ENCODE measurements around the gene GAREM1.
"Not testable (repeated sequence)": the region's sequence is repeated elsewhere in the genome, so short reads cannot be mapped to it uniquely, and the experiment has no call there.

Gene GAREM1

GRCh38 chr18:32297579-32298170 is 173.0 kb downstream of the GAREM1 start:
- Histone ChIP-seq H3K27me3 (ENCODE audit: control insufficient read depth, insufficient read depth, low read length) (no peaks in the 10 kb centered on the region), H3K9ac (ENCODE audit: low read depth, low read length) (no peak overlapping the region), H3K36me3 (ENCODE audit: insufficient read depth, low read length) (no peaks in the 10 kb centered on the region), H3K4me1 (ENCODE audit: control insufficient read depth, insufficient read depth, low read length) (peaks cover 19% of the 10 kb centered on the region), H3K9me3 (replicated peaks; ENCODE audit: low read length) (no peaks in the 10 kb centered on the region), H3K4me3 (ENCODE audit: low read length) (no peak overlapping the region), H3K4me2 (ENCODE audit: low read length) (no peak overlapping the region)

DNA sequence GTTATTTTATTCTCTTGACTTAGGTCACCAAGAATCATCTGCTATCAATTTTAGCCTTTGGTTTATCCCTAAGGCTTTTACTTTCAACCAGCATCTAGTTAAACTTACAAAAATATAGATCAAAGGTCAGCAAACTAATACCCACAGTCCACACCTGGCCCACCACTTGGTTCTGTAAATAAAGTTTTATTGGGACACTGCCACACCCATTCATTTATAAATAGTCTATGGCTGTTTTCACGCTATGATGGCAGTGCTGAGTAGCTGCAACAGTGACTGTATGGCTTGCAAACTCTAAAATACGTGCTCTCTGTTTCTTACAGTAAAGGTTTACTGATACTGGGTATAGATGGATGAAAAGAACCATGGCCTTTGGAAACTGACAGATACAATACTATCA is 173.8 kb downstream of the GAREM1 start:
- Histone ChIP-seq H3K27me3 (ENCODE audit: control insufficient read depth, insufficient read depth, low read length) (no peaks in the 10 kb centered on the region), H3K36me3 (ENCODE audit: insufficient read depth, low read length) (no peaks in the 10 kb centered on the region), H3K4me3 (ENCODE audit: low read length) (no peak overlapping the region), H3K4me2 (ENCODE audit: low read length) (no peak overlapping the region), H3K4me1 (ENCODE audit: control insufficient read depth, insufficient read depth, low read length) (peaks cover 12% of the 10 kb centered on the region), H3K9me3 (replicated peaks; ENCODE audit: low read length) (no peaks in the 10 kb centered on the region), H3K9ac (ENCODE audit: low read depth, low read length) (no peak overlapping the region)

DNA sequence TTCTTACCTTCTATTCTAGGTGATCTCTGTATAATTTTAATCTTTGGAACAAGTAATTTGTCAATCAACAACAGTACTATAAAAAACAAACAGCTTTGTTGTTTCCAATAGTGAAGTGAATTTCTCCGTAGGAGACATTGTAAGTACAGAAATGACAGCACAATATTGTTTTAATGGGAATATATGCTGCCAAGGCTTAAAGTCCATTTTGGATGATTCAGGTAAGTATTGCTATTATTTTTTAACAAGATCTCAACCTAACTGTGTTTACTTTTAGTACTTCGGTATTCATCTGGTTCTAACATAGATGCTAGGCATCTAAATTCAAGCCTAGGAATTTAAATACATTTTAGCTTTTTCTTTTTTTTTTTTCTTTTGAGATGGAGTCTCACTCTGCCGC is 175.1 kb downstream of the GAREM1 start:
- Histone ChIP-seq H3K9ac (ENCODE audit: low read depth, low read length) (no peak overlapping the region), H3K4me2 (ENCODE audit: low read length) (no peak overlapping the region), H3K27me3 (ENCODE audit: control insufficient read depth, insufficient read depth, low read length) (no peaks in the 10 kb centered on the region), H3K4me3 (ENCODE audit: low read length) (no peak overlapping the region), H3K4me1 (ENCODE audit: control insufficient read depth, insufficient read depth, low read length) (peaks cover 3% of the 10 kb centered on the region), H3K9me3 (replicated peaks; ENCODE audit: low read length) (no peaks in the 10 kb centered on the region), H3K36me3 (ENCODE audit: insufficient read depth, low read length) (no peaks in the 10 kb centered on the region)

DNA sequence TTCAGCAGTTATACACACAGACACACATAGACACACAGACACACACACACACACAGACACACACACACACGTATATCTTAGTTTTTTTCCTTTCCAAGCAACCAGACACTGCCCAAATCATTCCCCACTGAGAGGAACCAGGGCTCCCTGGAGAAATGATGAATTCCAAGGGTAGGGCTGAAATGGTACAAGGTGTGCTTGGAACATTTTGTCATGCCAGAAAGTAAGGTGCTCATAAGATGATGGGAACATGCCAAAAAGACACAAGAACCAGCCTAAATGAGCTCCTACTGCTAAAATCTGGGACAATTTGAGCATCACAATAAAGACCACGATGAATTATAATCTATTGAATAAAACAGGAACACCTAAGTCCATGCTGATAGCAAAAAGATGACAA is 177.6 kb downstream of the GAREM1 start:
- H3K4me1 ChIP-seq (ENCODE audit: control insufficient read depth, insufficient read depth, low read length), result peaks cover 3% of the 10 kb centered on the region
- H3K9ac ChIP-seq (ENCODE audit: low read depth, low read length), result no peak overlapping the region
- no peaks in the 10 kb centered on the region for H3K36me3 ChIP-seq (ENCODE audit: insufficient read depth, low read length)
- H3K27me3 ChIP-seq (ENCODE audit: control insufficient read depth, insufficient read depth, low read length), result no peaks in the 10 kb centered on the region
- H3K4me3 ChIP-seq (ENCODE audit: low read length), result no peak overlapping the region
- no peaks in the 10 kb centered on the region for H3K9me3 ChIP-seq (replicated peaks; ENCODE audit: low read length)
- no peak overlapping the region for H3K4me2 ChIP-seq (ENCODE audit: low read length)

DNA sequence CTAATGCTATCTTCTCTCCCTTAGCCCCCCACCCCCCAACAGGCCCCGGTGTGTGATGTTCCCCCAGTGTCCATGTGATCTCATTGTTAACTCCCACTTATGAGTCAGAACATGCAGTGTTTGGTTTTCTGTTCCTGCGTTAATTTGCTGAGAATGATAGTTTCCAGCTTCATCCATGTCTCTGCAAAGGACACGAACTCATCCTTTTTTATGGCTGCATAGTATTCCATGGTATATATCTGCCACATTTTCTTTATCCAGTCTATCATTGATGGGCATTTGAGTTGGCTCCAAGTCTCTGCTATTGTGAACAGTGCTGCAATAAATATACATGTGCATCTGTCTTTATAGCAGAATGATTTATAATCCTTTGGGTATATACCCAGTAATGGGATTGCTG is 179.1 kb downstream of the GAREM1 start:
- not testable (repeated sequence) for H3K9me3 ChIP-seq (replicated peaks; ENCODE audit: low read length); H3K36me3 ChIP-seq (ENCODE audit: insufficient read depth, low read length); H3K4me1 ChIP-seq (ENCODE audit: control insufficient read depth, insufficient read depth, low read length); H3K27me3 ChIP-seq (ENCODE audit: control insufficient read depth, insufficient read depth, low read length); H3K9ac ChIP-seq (ENCODE audit: low read depth, low read length); H3K4me2 ChIP-seq (ENCODE audit: low read length); H3K4me3 ChIP-seq (ENCODE audit: low read length)

GRCh38 chr18:32290810-32291209 is 179.9 kb downstream of the GAREM1 start:
- no peak overlapping the region for H3K4me3 ChIP-seq (ENCODE audit: low read length)
- no peaks in the 10 kb centered on the region for H3K4me1 ChIP-seq (ENCODE audit: control insufficient read depth, insufficient read depth, low read length)
- no peak overlapping the region for H3K9ac ChIP-seq (ENCODE audit: low read depth, low read length)
- H3K27me3 ChIP-seq (ENCODE audit: control insufficient read depth, insufficient read depth, low read length), result no peaks in the 10 kb centered on the region
- H3K36me3 ChIP-seq (ENCODE audit: insufficient read depth, low read length), result no peaks in the 10 kb centered on the region
- H3K4me2 ChIP-seq (ENCODE audit: low read length), result no peak overlapping the region
- H3K9me3 ChIP-seq (replicated peaks; ENCODE audit: low read length), result no peaks in the 10 kb centered on the region

DNA sequence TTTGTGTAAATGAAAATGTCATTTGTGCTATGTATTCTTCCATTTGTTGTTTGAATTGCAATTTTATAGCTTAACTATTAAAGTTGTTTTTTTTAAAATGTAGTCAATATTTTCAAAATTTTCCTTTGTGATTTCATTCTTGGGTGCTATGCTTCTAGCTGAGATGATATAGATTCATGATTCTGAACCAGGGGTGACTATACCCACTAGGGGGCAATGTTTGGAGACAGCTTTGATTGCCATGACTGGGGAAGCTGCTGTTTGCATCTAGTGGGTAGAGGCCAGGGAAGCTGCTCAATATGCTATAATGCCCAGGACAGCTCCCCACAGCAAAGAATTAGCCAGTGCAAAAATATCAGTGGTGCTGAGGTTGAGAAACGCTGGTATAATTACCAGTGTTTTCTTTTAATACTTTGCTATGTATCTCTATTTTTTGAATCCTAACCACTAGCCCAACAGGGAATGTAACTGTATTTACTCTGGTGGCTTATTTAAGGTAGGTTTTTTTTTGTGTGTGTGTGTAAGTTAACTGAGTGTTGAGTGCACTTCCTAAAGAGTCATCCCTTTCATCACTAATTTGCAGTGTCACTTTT is 181.1 kb downstream of the GAREM1 start:
- Histone ChIP-seq H3K9ac (ENCODE audit: low read depth, low read length) (no peak overlapping the region), H3K27me3 (ENCODE audit: control insufficient read depth, insufficient read depth, low read length) (no peaks in the 10 kb centered on the region), H3K4me3 (ENCODE audit: low read length) (no peak overlapping the region), H3K4me2 (ENCODE audit: low read length) (no peak overlapping the region), H3K4me1 (ENCODE audit: control insufficient read depth, insufficient read depth, low read length) (no peaks in the 10 kb centered on the region), H3K36me3 (ENCODE audit: insufficient read depth, low read length) (no peaks in the 10 kb centered on the region), H3K9me3 (replicated peaks; ENCODE audit: low read length) (no peaks in the 10 kb centered on the region)

GRCh38 chr18:32287873-32288272 is 182.8 kb downstream of the GAREM1 start:
- Histone ChIP-seq H3K9me3 (replicated peaks; ENCODE audit: low read length) (no peaks in the 10 kb centered on the region), H3K9ac (ENCODE audit: low read depth, low read length) (no peak overlapping the region), H3K36me3 (ENCODE audit: insufficient read depth, low read length) (no peaks in the 10 kb centered on the region), H3K27me3 (ENCODE audit: control insufficient read depth, insufficient read depth, low read length) (no peaks in the 10 kb centered on the region), H3K4me3 (ENCODE audit: low read length) (no peak overlapping the region), H3K4me2 (ENCODE audit: low read length) (no peak overlapping the region), H3K4me1 (ENCODE audit: control insufficient read depth, insufficient read depth, low read length) (peaks cover 9% of the 10 kb centered on the region)

- Histone ChIP-seq H3K27me3 (ENCODE audit: control insufficient read depth, insufficient read depth, low read length) (no peaks in the 10 kb centered on the region), H3K4me2 (ENCODE audit: low read length) (no peak overlapping the region), H3K9me3 (replicated peaks; ENCODE audit: low read length) (no peaks in the 10 kb centered on the region), H3K9ac (ENCODE audit: low read depth, low read length) (no peak overlapping the region), H3K4me3 (ENCODE audit: low read length) (no peak overlapping the region), H3K36me3 (ENCODE audit: insufficient read depth, low read length) (no peaks in the 10 kb centered on the region), H3K4me1 (ENCODE audit: control insufficient read depth, insufficient read depth, low read length) (peaks cover 9% of the 10 kb centered on the region)
Observed at GRCh38 chr18:32287249-32287648, 183.4 kb downstream of the GAREM1 start.

DNA sequence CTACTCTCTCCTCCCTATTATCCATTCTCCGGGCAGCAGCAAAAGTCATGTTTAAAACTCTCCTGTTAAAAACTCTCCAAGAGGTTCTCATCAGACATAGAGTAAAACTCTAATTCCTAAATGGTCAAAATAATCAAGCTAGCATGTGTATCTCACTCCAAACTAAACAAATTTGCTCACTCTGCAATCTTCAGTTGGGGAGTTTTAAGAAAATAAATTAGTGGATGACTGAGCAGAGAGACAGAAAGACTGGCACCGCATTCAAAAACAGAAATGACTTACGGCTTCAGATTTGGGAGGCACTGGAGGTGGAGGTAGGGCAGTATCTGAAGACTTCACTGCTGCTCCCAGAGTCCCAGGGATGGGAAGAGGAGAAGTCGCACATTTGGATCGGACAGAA is 183.9 kb downstream of the GAREM1 start:
- H3K4me3 ChIP-seq (ENCODE audit: low read length), result no peak overlapping the region
- no peak overlapping the region for H3K4me2 ChIP-seq (ENCODE audit: low read length)
- no peaks in the 10 kb centered on the region for H3K36me3 ChIP-seq (ENCODE audit: insufficient read depth, low read length)
- H3K9ac ChIP-seq (ENCODE audit: low read depth, low read length), result no peak overlapping the region
- H3K27me3 ChIP-seq (ENCODE audit: control insufficient read depth, insufficient read depth, low read length), result no peaks in the 10 kb centered on the region
- no peaks in the 10 kb centered on the region for H3K9me3 ChIP-seq (replicated peaks; ENCODE audit: low read length)
- H3K4me1 ChIP-seq (ENCODE audit: control insufficient read depth, insufficient read depth, low read length), result peaks cover 9% of the 10 kb centered on the region

GRCh38 chr18:32284284-32284683 is 186.4 kb downstream of the GAREM1 start:
- H3K9me3 ChIP-seq (replicated peaks; ENCODE audit: low read length), result no peaks in the 10 kb centered on the region
- H3K27me3 ChIP-seq (ENCODE audit: control insufficient read depth, insufficient read depth, low read length), result no peaks in the 10 kb centered on the region
- no peaks in the 10 kb centered on the region for H3K36me3 ChIP-seq (ENCODE audit: insufficient read depth, low read length)
- no peak overlapping the region for H3K9ac ChIP-seq (ENCODE audit: low read depth, low read length)
- H3K4me2 ChIP-seq (ENCODE audit: low read length), result no peak overlapping the region
- peaks cover 9% of the 10 kb centered on the region for H3K4me1 ChIP-seq (ENCODE audit: control insufficient read depth, insufficient read depth, low read length)
- no peak overlapping the region for H3K4me3 ChIP-seq (ENCODE audit: low read length)

DNA sequence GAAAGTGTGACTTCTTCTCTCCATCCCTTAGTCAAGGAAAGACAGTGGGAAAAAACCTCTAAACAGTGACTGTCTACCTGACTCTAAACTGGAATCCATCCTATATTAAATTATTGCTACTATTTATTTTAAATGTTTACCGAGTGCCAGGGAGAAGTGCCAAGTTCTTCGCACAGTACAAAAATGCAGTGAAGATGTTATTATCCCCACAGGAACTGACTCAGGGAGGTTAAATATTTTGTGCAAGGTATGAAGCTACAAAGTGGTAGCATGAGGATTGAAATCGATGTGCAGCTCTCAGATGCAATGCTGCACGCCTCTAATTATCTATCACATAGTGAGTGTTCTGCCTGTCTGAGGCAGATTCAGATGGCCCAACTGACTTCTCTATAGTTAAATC is 189.8 kb downstream of the GAREM1 start:
- Histone ChIP-seq H3K4me2 (ENCODE audit: low read length) (no peak overlapping the region), H3K36me3 (ENCODE audit: insufficient read depth, low read length) (no peaks in the 10 kb centered on the region), H3K4me1 (ENCODE audit: control insufficient read depth, insufficient read depth, low read length) (peaks cover 15% of the 10 kb centered on the region), H3K4me3 (ENCODE audit: low read length) (no peak overlapping the region), H3K9ac (ENCODE audit: low read depth, low read length) (no peak overlapping the region), H3K9me3 (replicated peaks; ENCODE audit: low read length) (no peaks in the 10 kb centered on the region), H3K27me3 (ENCODE audit: control insufficient read depth, insufficient read depth, low read length) (no peaks in the 10 kb centered on the region)
